HT1080 (cell line): ENCODE results near the gene GRIK2. TPM values are rescaled to one million over a fixed set of nuclear protein-coding genes. Genes with fewer than 3 reads are reported as not detected.

Source experiments
- DNase-seq: peaks from one replicate; pipeline ENCODE4 v3.0.0-alpha.2; 2015; ENCODE audit warnings: low read depth
- total RNA-seq: library from RNA; depleted of rRNA; stranded (reverse); fragments of >200 nt; shearing (Covaris generic); gene quantifications from 2 replicates; pipeline ENCODE4 v1.2.3, GENCODE V29; 2014

Gene GRIK2
- total RNA-seq, 1 experiment from 2014 or later: not detected

GRCh38 chr6:101454106-101454676 is 60.7 kb downstream of the GRIK2 start:
- no peak for DNase-seq

- no peak for DNase-seq
Observed at GRCh38 chr6:101458336-101458735, 64.8 kb downstream of the GRIK2 start.

GRCh38 chr6:101458826-101459225 is 65.3 kb downstream of the GRIK2 start:
- no peak for DNase-seq

GRCh38 chr6:101462576-101462975 is 69.1 kb downstream of the GRIK2 start:
- no peak for DNase-seq

GRCh38 chr6:101465863-101466262 is 72.4 kb downstream of the GRIK2 start:
- no peak for DNase-seq

GRCh38 chr6:101477436-101477835 is 83.9 kb downstream of the GRIK2 start:
- no peak for DNase-seq

GRCh38 chr6:101478891-101479290 is 85.4 kb downstream of the GRIK2 start:
- no peak for DNase-seq

- DNase-seq: no peak
Observed at GRCh38 chr6:101482606-101483005, 89.1 kb downstream of the GRIK2 start.

GRCh38 chr6:101484781-101485180 is 91.3 kb downstream of the GRIK2 start:
- DNase-seq: no peak

- no peak for DNase-seq
Observed at GRCh38 chr6:101486124-101486523, 92.6 kb downstream of the GRIK2 start.

GRCh38 chr6:101486726-101487125 is 93.2 kb downstream of the GRIK2 start:
- DNase-seq: no peak

GRCh38 chr6:101489456-101489855 is 95.9 kb downstream of the GRIK2 start:
- no peak for DNase-seq

- peak; percentile 7 for DNase-seq
Observed at GRCh38 chr6:101490857-101491256, 97.3 kb downstream of the GRIK2 start.

GRCh38 chr6:101502818-101503217 is 109.3 kb downstream of the GRIK2 start:
- DNase-seq: no peak

GRCh38 chr6:101509536-101509935 is 116.0 kb downstream of the GRIK2 start:
- no peak for DNase-seq

GRCh38 chr6:101513181-101513580 is 119.7 kb downstream of the GRIK2 start:
- no peak for DNase-seq

GRCh38 chr6:101516578-101516977 is 123.1 kb downstream of the GRIK2 start:
- no peak for DNase-seq

- DNase-seq: no peak
Observed at GRCh38 chr6:101517632-101518031, 124.1 kb downstream of the GRIK2 start.

GRCh38 chr6:101522254-101522653 is 128.7 kb downstream of the GRIK2 start:
- DNase-seq: no peak

GRCh38 chr6:101527467-101527866 is 134.0 kb downstream of the GRIK2 start:
- no peak for DNase-seq

- no peak for DNase-seq
Observed at GRCh38 chr6:101528801-101529200, 135.3 kb downstream of the GRIK2 start.

- no peak for DNase-seq
Observed at GRCh38 chr6:101531538-101531937, 138.0 kb downstream of the GRIK2 start.

GRCh38 chr6:101534386-101534785 is 140.9 kb downstream of the GRIK2 start:
- peak; percentile 10 for DNase-seq

GRCh38 chr6:101534821-101535220 is 141.3 kb downstream of the GRIK2 start:
- DNase-seq: no peak
